ENCODE measurements around the gene ELK1.
A peak's percentile ranks its signal among the peaks of the same experiment; 100 is the strongest.

The ELK1 gene, protein sequence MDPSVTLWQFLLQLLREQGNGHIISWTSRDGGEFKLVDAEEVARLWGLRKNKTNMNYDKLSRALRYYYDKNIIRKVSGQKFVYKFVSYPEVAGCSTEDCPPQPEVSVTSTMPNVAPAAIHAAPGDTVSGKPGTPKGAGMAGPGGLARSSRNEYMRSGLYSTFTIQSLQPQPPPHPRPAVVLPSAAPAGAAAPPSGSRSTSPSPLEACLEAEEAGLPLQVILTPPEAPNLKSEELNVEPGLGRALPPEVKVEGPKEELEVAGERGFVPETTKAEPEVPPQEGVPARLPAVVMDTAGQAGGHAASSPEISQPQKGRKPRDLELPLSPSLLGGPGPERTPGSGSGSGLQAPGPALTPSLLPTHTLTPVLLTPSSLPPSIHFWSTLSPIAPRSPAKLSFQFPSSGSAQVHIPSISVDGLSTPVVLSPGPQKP

DNA sequence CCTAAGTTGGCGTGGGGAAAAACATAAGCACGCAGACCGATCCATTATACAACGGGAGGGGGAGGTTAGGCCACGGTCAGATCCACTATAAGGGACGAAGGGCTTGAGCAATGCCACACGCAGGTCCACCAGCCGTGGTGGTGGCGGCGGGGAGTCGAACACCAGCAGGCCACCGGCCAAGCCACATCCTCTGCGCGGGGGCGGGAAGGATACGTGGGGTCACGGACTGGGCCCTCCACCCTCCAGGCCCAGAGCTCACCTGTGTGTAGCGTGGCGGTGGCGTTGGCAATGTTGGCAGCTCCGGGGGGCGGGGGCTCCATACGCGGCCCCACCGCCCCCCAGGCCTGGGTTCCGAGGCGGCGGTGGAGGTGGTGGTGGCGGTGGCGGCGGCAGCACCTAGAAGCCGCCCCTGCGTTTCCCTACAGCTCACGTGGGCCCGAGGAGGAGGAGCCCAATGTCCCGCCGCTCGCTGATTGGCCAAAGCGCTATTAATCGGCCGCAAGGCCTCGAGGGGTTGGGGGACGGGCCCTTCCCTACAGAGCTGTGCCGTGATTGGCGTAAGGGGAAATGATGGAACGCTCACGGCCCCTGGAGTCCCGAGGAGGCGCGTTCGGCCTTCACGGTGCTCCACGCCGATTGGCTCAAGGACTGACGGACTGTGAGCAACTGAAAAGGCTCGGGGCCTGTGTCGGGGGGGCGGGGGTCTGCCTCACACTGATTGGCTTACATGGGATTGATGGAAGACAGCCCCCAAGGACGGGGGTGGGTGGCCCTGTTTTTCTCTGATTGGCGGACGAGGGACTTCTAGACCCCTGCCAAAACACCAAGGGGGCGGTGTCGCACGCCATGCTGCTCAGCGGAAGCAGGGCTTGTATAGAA is at the start of gene ELK1:
TSS of gene ELK1 (minus strand) at position 400 of the 879 bp plus-strand sequence. CDS start 9,122 bp downstream, outside the sequence.
- Histone ChIP-seq H4K20me1 (ENCODE audit: control insufficient read depth, insufficient read depth, low read depth, low read length) (no peaks in the 10 kb centered on the region), H3K9me3 (ENCODE audit: control insufficient read depth, insufficient read depth, low read length) (no peaks in the 10 kb centered on the region), H3K4me2 (ENCODE audit: low read length) (peak within 1 kb of the TSS; percentile 85), H3K4me1 (ENCODE audit: control insufficient read depth, low read length) (peaks cover 20% of the 10 kb centered on the region), H3K9me2 (replicated peaks; ENCODE audit: control insufficient read depth, low read length) (no peaks in the 10 kb centered on the region), H3K27me3 (ENCODE audit: control insufficient read depth, low read length) (no peaks in the 10 kb centered on the region), H3K79me2 (ENCODE audit: control insufficient read depth, low read length) (peaks cover 38% of the 10 kb centered on the region), H3K36me3 (ENCODE audit: control insufficient read depth, low read length) (peaks cover 23% of the 10 kb centered on the region), H3F3A (ENCODE audit: control insufficient read depth, insufficient read depth) (no peaks in the 10 kb centered on the region), H3K27ac (ENCODE audit: low read depth, low read length) (peak within 1 kb of the TSS; percentile 34; the same call in 1 of the 2 replicates), H3K4me3 (ENCODE audit: low read length) (peak within 1 kb of the TSS; percentile 91)
- no peak for TF ChIP-seq EZH2phosphoT487 (IDR thresholded peaks at IDR 0.05; ENCODE audit: borderline replicate concordance, low read length)
- TF ChIP-seq, protein P1, sequence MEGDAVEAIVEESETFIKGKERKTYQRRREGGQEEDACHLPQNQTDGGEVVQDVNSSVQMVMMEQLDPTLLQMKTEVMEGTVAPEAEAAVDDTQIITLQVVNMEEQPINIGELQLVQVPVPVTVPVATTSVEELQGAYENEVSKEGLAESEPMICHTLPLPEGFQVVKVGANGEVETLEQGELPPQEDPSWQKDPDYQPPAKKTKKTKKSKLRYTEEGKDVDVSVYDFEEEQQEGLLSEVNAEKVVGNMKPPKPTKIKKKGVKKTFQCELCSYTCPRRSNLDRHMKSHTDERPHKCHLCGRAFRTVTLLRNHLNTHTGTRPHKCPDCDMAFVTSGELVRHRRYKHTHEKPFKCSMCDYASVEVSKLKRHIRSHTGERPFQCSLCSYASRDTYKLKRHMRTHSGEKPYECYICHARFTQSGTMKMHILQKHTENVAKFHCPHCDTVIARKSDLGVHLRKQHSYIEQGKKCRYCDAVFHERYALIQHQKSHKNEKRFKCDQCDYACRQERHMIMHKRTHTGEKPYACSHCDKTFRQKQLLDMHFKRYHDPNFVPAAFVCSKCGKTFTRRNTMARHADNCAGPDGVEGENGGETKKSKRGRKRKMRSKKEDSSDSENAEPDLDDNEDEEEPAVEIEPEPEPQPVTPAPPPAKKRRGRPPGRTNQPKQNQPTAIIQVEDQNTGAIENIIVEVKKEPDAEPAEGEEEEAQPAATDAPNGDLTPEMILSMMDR (IDR thresholded peaks at IDR 0.05; ENCODE audit: low read depth, low read length, poor library complexity, severe bottlenecking), result no peak

DNA sequence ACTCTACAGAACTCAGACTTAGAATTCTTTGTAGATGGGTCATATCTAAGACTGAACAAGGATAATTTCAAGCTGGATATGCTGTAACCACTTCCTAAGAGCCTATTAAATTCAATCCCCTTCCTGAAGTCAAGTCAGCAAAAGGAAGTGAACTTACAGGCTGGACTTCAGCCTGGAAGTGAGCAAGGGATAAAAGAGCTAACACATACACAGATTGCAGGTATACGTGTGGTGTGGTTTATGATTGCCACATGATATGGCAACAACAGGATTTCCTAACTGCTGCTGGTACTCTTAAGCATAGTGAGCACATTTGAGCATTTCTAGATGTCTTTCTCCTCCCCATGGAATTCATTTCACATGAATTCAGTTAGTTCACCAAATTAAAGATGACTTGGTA is 46.8 kb upstream of the ELK1 start:
- H3K4me3 ChIP-seq (ENCODE audit: low read length), result no peak overlapping the region
- no peaks in the 10 kb centered on the region for H3K9me3 ChIP-seq (ENCODE audit: control insufficient read depth, insufficient read depth, low read length)
- no peaks in the 10 kb centered on the region for H3K27me3 ChIP-seq (ENCODE audit: control insufficient read depth, low read length)
- H3F3A ChIP-seq (ENCODE audit: control insufficient read depth, insufficient read depth), result no peaks in the 10 kb centered on the region
- H3K79me2 ChIP-seq (ENCODE audit: control insufficient read depth, low read length), result no peaks in the 10 kb centered on the region
- H3K36me3 ChIP-seq (ENCODE audit: control insufficient read depth, low read length), result no peaks in the 10 kb centered on the region
- H3K9me2 ChIP-seq (replicated peaks; ENCODE audit: control insufficient read depth, low read length), result no peaks in the 10 kb centered on the region
- TF ChIP-seq, protein P1 (IDR thresholded peaks at IDR 0.05; ENCODE audit: low read depth, low read length, poor library complexity, severe bottlenecking), result no peak
- H4K20me1 ChIP-seq (ENCODE audit: control insufficient read depth, insufficient read depth, low read depth, low read length), result no peaks in the 10 kb centered on the region
- no peaks in the 10 kb centered on the region for H3K4me1 ChIP-seq (ENCODE audit: control insufficient read depth, low read length)
- H3K27ac ChIP-seq (ENCODE audit: low read depth, low read length), result no peak overlapping the region
- H3K4me2 ChIP-seq (ENCODE audit: low read length), result no peak overlapping the region

DNA sequence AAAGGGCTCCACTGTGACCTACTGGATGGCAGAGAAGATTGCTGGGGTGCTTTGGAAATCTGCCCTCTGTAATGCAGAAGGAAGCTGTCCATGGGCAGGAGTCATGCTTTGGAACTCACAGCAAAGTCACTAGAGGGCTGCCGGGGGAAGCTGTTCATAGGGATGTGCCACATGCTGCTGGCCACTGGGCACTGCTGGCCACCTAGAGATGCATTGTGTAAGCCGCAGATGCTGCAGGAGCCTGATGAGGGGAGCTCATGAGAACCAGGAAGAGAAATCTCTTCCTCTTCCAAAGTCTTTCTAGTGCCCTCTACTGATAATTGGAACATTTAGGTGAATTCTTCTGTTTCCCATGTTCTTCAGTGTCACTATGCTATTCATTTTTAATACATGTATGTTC is 39.8 kb upstream of the ELK1 start:
- H3K27ac ChIP-seq (ENCODE audit: low read depth, low read length), result no peak overlapping the region
- TF ChIP-seq, protein P1 (IDR thresholded peaks at IDR 0.05; ENCODE audit: low read depth, low read length, poor library complexity, severe bottlenecking), result no peak
- TF ChIP-seq EZH2phosphoT487 (IDR thresholded peaks at IDR 0.05; ENCODE audit: borderline replicate concordance, low read length), result no peak
- H3K4me2 ChIP-seq (ENCODE audit: low read length), result no peak overlapping the region
- H3K9me2 ChIP-seq (replicated peaks; ENCODE audit: control insufficient read depth, low read length), result no peaks in the 10 kb centered on the region
- H3K4me1 ChIP-seq (ENCODE audit: control insufficient read depth, low read length), result no peaks in the 10 kb centered on the region
- H4K20me1 ChIP-seq (ENCODE audit: control insufficient read depth, insufficient read depth, low read depth, low read length), result no peaks in the 10 kb centered on the region
- no peaks in the 10 kb centered on the region for H3K79me2 ChIP-seq (ENCODE audit: control insufficient read depth, low read length)
- no peaks in the 10 kb centered on the region for H3K36me3 ChIP-seq (ENCODE audit: control insufficient read depth, low read length)
- H3F3A ChIP-seq (ENCODE audit: control insufficient read depth, insufficient read depth), result no peaks in the 10 kb centered on the region
- H3K4me3 ChIP-seq (ENCODE audit: low read length), result no peak overlapping the region
- H3K9me3 ChIP-seq (ENCODE audit: control insufficient read depth, insufficient read depth, low read length), result no peaks in the 10 kb centered on the region
- no peaks in the 10 kb centered on the region for H3K27me3 ChIP-seq (ENCODE audit: control insufficient read depth, low read length)
